Natural killer cell (primary cell): ENCODE measurements around the gene RNGTT. TPM values are rescaled to one million over a fixed set of nuclear protein-coding genes. Genes with fewer than 3 reads are reported as not detected.

Experiments used
- ATAC-seq, 3 donors: fragments of 150-1000 bp in 2 of 3; fragments of 200-7000 bp in 1 of 3; cut with Tn5 transposase; 1 replicate in 1 of 3; 2 replicates in 2 of 3; pipeline ENCODE4 v1.10.0; 2021; ENCODE audit warnings: mild to moderate bottlenecking in 2 of 3, moderate library complexity in 2 of 3
- DNase-seq, 2 donors: peaks; one replicate each; pipeline versions ENCODE4 v3.0.0 to v3.0.0-alpha.2; 2013 to 2021; ENCODE audit warnings: mixed read lengths in 1 of 2
- H3K27ac ChIP-seq: one replicate; pipeline ENCODE4 v1.5.1; 2013; ENCODE audit warnings: mild to moderate bottlenecking, low read length
- H3K27me3 ChIP-seq: one replicate; pipeline ENCODE4 v1.6.1; 2013; ENCODE audit warnings: low read length; ENCODE audit not compliant: control insufficient read depth, insufficient read depth
- H3K36me3 ChIP-seq: one replicate; pipeline ENCODE4 v1.6.1; 2013; ENCODE audit warnings: low read length; ENCODE audit not compliant: control insufficient read depth, insufficient read depth
- H3K4me1 ChIP-seq: one replicate; pipeline ENCODE4 v1.6.1; 2013; ENCODE audit warnings: low read length; ENCODE audit not compliant: control insufficient read depth, insufficient read depth
- H3K4me3 ChIP-seq: one replicate; pipeline ENCODE4 v1.5.1; 2013; ENCODE audit warnings: low read length
- H3K9me3 ChIP-seq: one replicate; pipeline ENCODE4 v1.6.1; 2013; ENCODE audit warnings: low read length; ENCODE audit not compliant: control insufficient read depth, insufficient read depth
- H3K27ac Mint-ChIP-seq, 2 donors: one replicate each; pipeline ENCODE4 v1.8.0; 2022; ENCODE audit warnings: mild to moderate bottlenecking in 2 of 2, mixed read lengths in 2 of 2, moderate library complexity in 1 of 2
- H3K27me3 Mint-ChIP-seq, 2 donors: one replicate each; pipeline ENCODE4 v1.8.0; 2022; ENCODE audit warnings: low read depth in 2 of 2, mixed read lengths in 2 of 2
- H3K36me3 Mint-ChIP-seq: one replicate; pipeline ENCODE4 v1.8.0; 2022; ENCODE audit warnings: mixed read lengths
- H3K4me1 Mint-ChIP-seq, 2 donors: one replicate each; pipeline ENCODE4 v1.8.0; 2022; ENCODE audit warnings: mixed read lengths in 2 of 2
- H3K4me3 Mint-ChIP-seq: one replicate; pipeline ENCODE4 v1.8.0; 2022; ENCODE audit warnings: mild to moderate bottlenecking, moderate library complexity, mixed read lengths
- H3K9me3 Mint-ChIP-seq, 2 donors: one replicate each; pipeline ENCODE4 v1.8.0; 2022; ENCODE audit warnings: mixed read lengths in 2 of 2
- WGBS: methylation state at CpG from one replicate; pipeline ENCODE4 v1.1.7; 2013; ENCODE audit warnings: missing lambda C conversion rate; ENCODE audit not compliant: insufficient coverage; 5-methylcytosine and 5-hydroxymethylcytosine counted together
- intact Hi-C: fragments of 100-400 bp; cut with micrococcal nuclease; formaldehyde crosslinking; loops from one replicate; pipeline ENCODE4 v1.14.2; 2022
- total RNA-seq, 4 donors: library from RNA; stranded (reverse); fragments of 120-200 nt in 1 of 4; gene quantifications; one replicate each; pipeline versions ENCODE4 v1.2.3 to v1.2.4, GENCODE V29; 2013 to 2022
- TF ChIP-seq, protein P1 (sequence below): fragments of 200-600 bp; IDR thresholded peaks from one replicate; pipeline ENCODE4 v1.8.0; 2022; ENCODE audit warnings: antibody characterized with exemption

Gene RNGTT
- total RNA-seq, 3 donors from 2014 or later (not counting 1 experiment from before 2014, with no cell fraction given), result 23.1 to 27.2 (median 23.1) TPM

DNA sequence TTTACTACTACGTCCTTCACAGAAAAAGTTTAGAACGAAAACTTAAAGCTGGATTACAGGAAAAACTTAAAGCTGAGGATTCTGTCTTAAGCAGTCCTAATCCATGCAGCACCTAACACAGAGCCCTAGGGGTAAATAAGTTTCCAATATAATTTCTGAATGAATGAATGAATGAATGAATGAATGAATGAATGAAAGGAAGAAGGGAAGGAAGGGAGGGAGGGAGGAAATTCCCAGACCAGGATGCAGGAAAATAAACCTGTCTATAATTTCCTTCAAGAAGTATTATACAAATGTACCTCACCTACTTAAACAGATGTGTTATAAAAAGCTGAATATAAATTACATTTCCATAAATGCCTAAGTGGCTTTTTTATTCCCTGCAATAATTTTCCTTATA, 83.4 kb downstream of the RNGTT start:
- Histone ChIP-seq H3K27ac (no peak overlapping the region), H3K36me3 (peaks cover 5% of the 10 kb centered on the region), H3K27me3 (no peaks in the 10 kb centered on the region), H3K9me3 (no peaks in the 10 kb centered on the region), H3K4me1 (no peaks in the 10 kb centered on the region), H3K4me3 (no peak overlapping the region)
- H3K4me1 Mint-ChIP-seq, result peaks cover 4 to 5% of the 10 kb centered on the region in 2 donors
- no peak overlapping the region for H3K4me3 Mint-ChIP-seq
- intact Hi-C loops, result no loop called here
- H3K9me3 Mint-ChIP-seq, result no peaks in the 10 kb centered on the region
- ATAC-seq (no peak), DNase-seq (no peak)
- WGBS, result no CpG with 5 or more reads among the region's 2 CpGs
- no peaks in the 10 kb centered on the region for H3K27me3 Mint-ChIP-seq
- H3K36me3 Mint-ChIP-seq, result peaks cover 1% of the 10 kb centered on the region
- TF ChIP-seq, protein P1, sequence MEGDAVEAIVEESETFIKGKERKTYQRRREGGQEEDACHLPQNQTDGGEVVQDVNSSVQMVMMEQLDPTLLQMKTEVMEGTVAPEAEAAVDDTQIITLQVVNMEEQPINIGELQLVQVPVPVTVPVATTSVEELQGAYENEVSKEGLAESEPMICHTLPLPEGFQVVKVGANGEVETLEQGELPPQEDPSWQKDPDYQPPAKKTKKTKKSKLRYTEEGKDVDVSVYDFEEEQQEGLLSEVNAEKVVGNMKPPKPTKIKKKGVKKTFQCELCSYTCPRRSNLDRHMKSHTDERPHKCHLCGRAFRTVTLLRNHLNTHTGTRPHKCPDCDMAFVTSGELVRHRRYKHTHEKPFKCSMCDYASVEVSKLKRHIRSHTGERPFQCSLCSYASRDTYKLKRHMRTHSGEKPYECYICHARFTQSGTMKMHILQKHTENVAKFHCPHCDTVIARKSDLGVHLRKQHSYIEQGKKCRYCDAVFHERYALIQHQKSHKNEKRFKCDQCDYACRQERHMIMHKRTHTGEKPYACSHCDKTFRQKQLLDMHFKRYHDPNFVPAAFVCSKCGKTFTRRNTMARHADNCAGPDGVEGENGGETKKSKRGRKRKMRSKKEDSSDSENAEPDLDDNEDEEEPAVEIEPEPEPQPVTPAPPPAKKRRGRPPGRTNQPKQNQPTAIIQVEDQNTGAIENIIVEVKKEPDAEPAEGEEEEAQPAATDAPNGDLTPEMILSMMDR, result no peak
- H3K27ac Mint-ChIP-seq, result no peak overlapping the region

DNA sequence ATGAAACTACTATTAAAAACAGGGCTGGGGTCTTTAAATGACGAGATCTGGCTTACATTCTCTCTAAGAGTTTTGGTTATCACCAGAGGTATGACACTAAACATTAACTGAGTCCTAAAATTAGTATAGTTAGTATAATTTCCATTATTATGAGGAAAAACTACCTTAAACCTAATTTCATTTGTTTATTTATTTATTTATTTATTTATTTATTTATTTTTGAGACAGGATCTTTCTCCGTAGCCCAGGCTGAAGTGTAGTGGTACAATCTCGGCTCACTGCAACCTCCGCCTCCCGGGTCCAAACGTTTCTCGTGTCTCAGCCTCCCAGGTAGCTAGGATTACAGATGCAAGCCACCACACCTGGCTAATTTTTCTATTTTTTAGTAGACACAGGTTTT, 85.5 kb downstream of the RNGTT start:
- Mint-ChIP-seq H3K4me3 (no peak overlapping the region), H3K27ac (no peak overlapping the region), H3K4me1 (peaks cover 4 to 11% of the 10 kb centered on the region in 2 donors), H3K27me3 (no peaks in the 10 kb centered on the region), H3K36me3 (no peaks in the 10 kb centered on the region), H3K9me3 (no peaks in the 10 kb centered on the region)
- H3K27ac ChIP-seq, result no peak overlapping the region
- H3K4me1 ChIP-seq, result no peaks in the 10 kb centered on the region
- DNase-seq (no peak), ATAC-seq (no peak)
- no peak overlapping the region for H3K4me3 ChIP-seq
- TF ChIP-seq, protein P1, result no peak
- H3K36me3 ChIP-seq, result no peaks in the 10 kb centered on the region
- no peaks in the 10 kb centered on the region for H3K9me3 ChIP-seq
- WGBS, result 97% methylated on average over 7 of the region's 7 CpGs
- no peaks in the 10 kb centered on the region for H3K27me3 ChIP-seq
- intact Hi-C loops, result no loop called here

DNA sequence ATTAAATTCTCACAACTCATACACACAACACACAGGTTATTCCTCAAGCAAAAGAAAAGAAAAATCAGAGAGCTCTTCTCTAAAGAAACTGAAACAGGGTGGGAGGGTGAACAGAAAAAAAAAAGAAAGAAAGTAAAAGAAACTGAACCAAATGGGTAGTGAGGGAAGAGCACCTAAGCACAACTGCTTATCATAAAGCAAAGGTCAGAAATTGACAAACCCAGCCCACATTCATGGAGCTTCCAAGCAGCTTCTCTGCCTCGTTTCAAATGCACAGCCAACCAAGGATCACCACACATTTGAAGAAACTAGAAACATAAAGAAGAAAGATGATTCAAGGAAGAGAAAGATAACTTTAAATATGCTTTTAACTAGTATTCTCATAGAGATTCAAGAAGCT, 90.5 kb downstream of the RNGTT start:
- DNase-seq, result no peak
- H3K27ac Mint-ChIP-seq, result peak overlapping the region in 1 of 2 donors; percentile 4
- H3K4me1 Mint-ChIP-seq, result peaks cover 4 to 7% of the 10 kb centered on the region in 2 donors
- Histone ChIP-seq H3K27ac (no peak overlapping the region), H3K9me3 (no peaks in the 10 kb centered on the region), H3K36me3 (no peaks in the 10 kb centered on the region), H3K4me3 (no peak overlapping the region), H3K27me3 (no peaks in the 10 kb centered on the region), H3K4me1 (no peaks in the 10 kb centered on the region)
- no peak overlapping the region for H3K4me3 Mint-ChIP-seq
- no peaks in the 10 kb centered on the region for H3K27me3 Mint-ChIP-seq
- no peaks in the 10 kb centered on the region for H3K36me3 Mint-ChIP-seq
- TF ChIP-seq, protein P1, result no peak
- intact Hi-C loops, result loop anchor here (5.0 kb wide), 1 partner anchor 1736 kb away; no protein-coding TSS in a partner anchor
- ATAC-seq, result no peak
- no peaks in the 10 kb centered on the region for H3K9me3 Mint-ChIP-seq
- no CpG with 5 or more reads among the region's 1 CpG for WGBS

DNA sequence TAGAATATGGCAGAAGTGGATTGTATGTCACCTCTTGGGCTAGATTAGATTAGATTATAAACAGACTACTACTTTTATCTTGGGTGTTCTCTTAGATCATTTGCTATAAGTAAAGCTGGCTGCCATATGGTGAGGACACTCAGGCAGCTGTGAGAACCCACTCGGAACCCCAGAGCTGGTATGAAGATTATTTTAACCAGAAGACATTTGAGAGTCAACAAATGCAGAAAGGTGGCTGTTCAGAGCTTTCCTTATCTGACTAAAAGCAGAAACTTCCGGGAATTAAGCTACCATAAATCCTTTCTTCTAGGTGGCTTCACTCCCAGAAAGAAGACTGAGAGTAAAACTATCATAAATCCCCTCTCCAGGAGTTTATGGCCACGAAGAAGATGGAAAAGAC, 91.9 kb downstream of the RNGTT start:
- 77% methylated on average over 3 of the region's 3 CpGs for WGBS
- intact Hi-C loops, result loop anchor here (2.0 to 5.0 kb wide), 2 partner anchors 1039 to 1734 kb away; no protein-coding TSS in a partner anchor
- H3K4me3 Mint-ChIP-seq, result no peak overlapping the region
- H3K4me1 Mint-ChIP-seq, result peaks cover 1 to 7% of the 10 kb centered on the region in 2 donors
- no peaks in the 10 kb centered on the region for H3K9me3 ChIP-seq
- TF ChIP-seq, protein P1, result no peak
- ATAC-seq (no peak), DNase-seq (no peak)
- H3K27ac ChIP-seq, result no peak overlapping the region
- no peaks in the 10 kb centered on the region for H3K4me1 ChIP-seq
- no peaks in the 10 kb centered on the region for H3K36me3 ChIP-seq
- H3K27ac Mint-ChIP-seq, result no peak overlapping the region
- H3K27me3 Mint-ChIP-seq, result no peaks in the 10 kb centered on the region
- H3K36me3 Mint-ChIP-seq, result no peaks in the 10 kb centered on the region
- no peaks in the 10 kb centered on the region for H3K27me3 ChIP-seq
- H3K9me3 Mint-ChIP-seq, result no peaks in the 10 kb centered on the region
- H3K4me3 ChIP-seq, result no peak overlapping the region
